GM21717 (cell line): ENCODE results near the gene SCLY.
"Not testable (repeated sequence)": the region's sequence is repeated elsewhere in the genome, so short reads cannot be mapped to it uniquely, and the experiment has no call there.

ENCODE experiments used
- ATAC-seq: cut with Tn5 transposase; IDR thresholded peaks from one replicate; pipeline ENCODE4 v1.9.1; 2021; ENCODE audit warnings: mild to moderate bottlenecking, moderate library complexity; ENCODE audit not compliant: unreplicated experiment

Gene SCLY

DNA sequence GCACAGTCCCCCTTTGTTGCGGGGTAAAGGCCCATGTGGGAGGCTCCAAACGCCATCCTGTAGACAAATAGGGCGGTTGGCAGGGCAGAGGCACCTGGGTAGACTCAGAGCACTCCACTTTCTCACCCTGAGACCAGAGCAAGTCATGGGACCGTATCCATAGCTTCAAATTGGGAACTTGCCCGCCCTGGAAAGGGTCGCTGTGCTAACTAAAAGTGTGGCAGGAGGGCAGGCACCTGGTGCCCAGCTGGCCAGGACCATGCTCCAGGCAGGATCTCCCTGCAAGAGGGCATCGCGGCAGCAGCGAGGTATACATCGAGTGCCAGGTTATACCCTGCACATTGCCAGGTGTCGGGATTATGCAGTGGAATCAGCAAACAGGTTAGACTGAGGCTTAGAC lies 20.8 kb upstream of the SCLY start:
- ATAC-seq = no peak

GRCh38 chr2:238040918-238041317 lies 19.9 kb upstream of the SCLY start:
- ATAC-seq = no peak

DNA sequence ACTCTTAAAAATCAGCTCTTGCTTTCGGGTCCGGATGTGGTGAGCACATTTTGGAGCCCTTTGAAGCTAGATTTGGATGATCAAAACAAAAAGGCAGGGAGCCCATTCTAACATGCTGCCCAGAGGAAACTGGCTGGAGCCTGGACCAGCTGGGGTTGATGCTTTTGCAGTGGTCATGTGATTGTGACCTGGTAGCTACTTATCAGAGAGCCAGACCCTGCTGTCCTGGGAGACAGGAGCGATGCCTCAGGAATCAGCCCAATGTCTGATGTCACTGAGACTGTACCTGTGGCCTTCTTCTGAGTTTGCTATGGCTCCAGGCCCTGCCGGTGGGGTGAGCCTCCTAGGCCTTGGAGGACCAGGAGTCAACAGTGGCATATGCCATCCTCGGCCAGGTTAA lies 18.7 kb upstream of the SCLY start:
- no peak for ATAC-seq

DNA sequence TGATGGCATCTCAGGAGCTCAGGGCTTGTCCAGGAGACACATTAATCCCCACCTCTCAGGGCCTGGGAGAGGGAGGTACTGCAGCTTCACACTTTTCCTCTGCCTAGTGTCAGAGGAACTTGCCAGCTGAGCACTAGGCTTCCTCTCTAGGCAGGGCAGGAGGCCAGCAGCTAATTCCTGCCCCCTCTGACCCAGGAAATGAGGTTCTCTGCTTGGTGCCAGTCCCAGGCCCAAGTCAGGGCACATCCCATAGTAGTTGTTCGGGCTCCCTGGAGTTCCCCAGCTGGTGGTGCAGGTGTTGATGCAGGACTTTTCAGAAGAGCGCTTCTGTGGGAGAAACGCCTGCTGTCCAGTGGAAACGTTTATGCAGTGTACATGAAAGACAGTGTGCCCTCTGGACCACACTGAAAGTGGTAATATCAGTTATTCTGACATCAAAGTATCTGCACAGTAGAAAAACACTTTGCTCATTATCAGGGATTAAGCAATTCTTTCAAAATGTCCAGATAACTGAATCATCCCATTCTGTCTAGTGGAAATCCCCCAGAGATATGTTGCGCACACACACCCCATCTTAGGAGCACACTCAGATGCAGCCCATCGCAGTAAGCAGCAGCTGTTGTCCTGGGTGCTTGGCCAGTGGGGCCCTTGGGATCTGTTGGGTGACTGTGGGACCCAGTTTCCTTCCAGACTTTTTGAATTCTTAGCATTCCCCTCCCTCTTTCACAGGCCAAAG lies 17.8 kb upstream of the SCLY start:
- ATAC-seq = no peak

GRCh38 chr2:238043851-238044250 lies 16.9 kb upstream of the SCLY start:
- no peak for ATAC-seq

DNA sequence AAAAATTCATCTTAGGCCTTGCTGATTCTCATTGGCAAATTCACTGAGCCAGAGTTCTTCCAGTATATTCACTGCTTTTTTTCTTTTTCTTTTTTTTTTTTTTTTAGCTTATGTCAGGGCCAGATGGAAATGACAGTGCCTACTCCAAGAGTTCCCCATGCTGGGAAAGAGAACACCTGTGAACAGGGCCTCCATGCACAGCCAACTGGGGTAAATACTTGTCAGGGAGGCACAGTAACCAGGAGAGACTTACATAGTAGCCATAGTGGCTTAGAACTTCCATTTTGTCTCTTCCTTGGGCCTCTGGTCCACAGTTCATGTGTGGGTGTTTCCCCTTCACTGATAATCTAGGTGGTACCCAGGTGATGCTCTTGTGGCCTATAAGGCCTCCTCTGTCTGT lies 15.2 kb upstream of the SCLY start:
- no peak for ATAC-seq

DNA sequence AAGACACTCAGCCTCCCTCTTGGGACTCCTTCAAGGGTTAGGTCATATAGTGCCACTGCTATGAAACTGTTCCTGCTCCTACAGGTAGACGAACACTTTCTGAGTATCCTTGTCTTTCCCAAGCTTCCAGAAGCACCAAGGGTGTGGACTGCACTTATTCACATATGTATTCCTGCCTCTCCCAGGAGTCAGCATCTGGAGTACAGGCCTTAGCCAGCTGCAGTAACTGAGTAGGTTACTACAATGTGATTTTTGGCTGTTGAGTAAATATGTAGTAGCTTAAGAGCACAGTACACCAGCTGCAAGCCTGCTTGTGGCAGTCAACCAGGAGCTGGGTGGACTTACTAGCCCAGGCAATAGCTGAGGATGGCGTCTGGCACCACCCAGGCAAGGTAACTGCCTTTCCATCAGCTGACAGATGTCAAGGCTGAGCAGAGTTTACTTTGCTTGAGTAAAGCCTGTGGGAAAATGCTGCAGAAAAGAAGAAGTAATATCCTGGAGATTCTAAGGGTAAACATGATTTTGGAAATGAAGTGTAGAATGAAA lies 14.0 kb upstream of the SCLY start:
- ATAC-seq = no peak

DNA sequence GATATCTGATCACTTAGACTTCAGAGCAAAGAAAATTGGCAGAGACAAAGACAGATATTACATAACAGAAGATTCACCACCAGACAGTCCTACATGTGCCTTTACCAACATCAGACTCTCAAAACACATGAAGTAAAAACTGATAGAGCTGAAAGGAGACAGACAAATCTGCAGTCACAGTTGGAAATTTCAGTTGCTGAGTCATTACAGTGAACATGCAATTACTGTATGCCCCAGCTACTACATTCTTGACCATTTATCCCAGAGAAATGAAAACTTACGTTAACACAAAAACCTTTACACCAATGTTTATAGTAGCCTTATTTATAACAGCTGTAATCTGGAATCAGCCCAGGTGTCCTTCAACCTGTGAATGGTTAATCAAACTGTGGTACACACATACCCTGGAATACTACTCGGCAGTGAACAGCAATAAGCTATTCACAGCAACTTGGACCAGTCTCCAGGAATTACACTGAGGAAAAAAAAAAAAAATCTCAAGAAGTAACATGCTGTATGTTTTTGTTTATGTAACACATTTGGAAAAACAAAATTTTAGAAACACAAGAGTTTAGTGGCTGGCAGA lies 7.5 kb upstream of the SCLY start:
- ATAC-seq = no peak

DNA sequence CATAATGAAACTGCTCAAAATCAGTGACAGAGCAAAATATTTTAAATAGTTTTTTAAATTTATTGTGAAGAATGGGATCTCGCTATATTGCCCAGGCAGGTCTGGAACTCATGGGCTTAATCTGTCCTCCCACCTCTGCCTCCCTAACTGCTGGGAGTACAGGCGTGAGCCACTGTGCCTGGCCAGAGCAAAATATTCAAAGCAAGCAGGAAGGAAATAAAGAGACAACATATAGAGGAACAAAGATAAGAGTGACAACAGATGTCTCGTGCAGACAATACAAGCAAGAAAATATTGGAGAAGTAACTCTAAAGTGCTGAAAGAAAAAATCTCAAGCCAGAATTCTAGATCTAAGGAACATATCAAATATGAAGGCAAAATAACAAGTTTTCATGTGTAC lies 5.0 kb upstream of the SCLY start:
- ATAC-seq = no peak

GRCh38 chr2:238057696-238058575 lies 2.9 kb upstream of the SCLY start:
- not testable (repeated sequence) for ATAC-seq

GRCh38 chr2:238059505-238059904 lies 1.3 kb upstream of the SCLY start:
- ATAC-seq = no peak

- ATAC-seq = no peak
Observed at GRCh38 chr2:238060096-238060541, 682 bp upstream of the SCLY start.

DNA sequence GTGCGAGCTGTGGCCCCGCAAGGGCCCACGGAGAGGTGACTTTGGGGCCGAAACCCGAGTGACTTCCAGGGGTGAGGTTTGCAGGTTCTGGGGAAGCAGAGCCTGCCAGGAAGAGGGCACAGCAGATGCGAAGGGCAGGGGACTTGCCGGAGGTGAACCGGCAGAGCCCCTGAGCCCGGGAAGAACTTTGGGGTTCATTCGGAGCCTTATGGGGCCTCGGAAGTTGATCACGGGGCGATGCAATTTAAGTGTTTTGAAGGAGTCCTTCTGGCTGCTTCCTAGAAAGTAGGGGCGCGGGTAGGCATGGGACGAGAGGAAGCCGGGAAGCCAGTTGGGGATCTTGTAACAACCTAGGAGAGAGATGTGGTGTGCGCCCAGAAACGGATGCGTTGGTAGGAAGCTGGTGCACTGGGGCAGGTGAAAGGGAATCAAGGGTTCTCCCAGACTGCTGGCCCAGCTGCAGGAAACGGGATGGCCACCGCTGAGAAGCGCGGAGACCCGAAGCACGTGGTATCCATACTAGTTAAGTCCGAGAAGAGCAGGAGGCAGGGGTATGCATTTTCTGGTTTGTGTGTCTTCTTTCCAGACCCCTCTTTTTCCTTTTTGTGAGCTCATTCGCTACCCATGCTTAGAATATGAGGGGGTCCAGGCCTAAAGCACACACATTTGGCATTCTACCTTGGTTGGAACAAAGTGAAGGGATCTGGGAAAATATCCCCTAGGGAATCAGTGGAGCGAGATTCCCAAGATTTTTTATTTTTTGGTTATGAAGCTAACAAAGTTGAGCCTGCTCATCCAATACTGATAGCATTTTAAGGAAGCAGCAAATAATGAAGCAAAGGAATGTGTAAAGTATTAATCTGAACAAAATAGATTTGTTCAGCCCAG lies 758 bp downstream of the SCLY start:
- peak; percentile 23 for ATAC-seq

DNA sequence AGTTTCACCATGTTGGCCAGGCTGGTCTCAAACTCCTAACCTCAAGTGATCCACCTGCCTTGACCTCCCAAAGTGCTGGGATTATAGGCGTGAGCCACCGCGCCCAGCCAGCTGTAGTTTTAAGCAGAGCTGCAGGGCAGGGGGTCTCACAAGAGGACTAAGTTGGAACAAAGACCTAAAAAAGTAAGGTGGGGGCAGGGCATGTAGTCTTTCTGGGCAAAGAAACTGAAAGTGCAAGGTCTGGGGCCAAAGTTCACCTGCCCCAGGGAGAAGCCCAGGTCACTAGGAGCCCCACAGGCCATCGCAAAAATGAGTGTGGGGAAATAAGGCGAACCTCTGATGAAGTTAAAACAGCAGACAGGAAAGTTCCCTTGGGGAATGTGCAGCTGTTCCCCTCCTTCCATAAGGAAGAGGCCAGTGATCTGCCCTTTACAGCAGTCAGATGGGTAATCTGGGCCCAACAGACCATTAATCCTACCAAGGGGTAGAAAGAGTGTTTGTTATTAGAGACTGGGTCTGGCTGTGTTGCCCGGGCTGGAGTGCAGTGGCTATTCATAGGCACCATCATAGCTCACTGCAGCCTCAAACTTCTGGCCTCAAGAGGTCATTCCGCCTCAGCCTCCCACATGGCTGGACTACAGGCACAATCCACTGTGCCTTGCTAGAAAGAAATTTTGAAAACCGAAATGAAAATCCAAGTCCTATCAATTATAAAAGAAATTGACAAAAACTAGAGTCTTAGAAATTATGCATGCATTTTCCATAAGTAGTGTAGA lies 2.8 kb downstream of the SCLY start:
- no peak for ATAC-seq

GRCh38 chr2:238064376-238064775 lies 3.6 kb downstream of the SCLY start:
- ATAC-seq = no peak

DNA sequence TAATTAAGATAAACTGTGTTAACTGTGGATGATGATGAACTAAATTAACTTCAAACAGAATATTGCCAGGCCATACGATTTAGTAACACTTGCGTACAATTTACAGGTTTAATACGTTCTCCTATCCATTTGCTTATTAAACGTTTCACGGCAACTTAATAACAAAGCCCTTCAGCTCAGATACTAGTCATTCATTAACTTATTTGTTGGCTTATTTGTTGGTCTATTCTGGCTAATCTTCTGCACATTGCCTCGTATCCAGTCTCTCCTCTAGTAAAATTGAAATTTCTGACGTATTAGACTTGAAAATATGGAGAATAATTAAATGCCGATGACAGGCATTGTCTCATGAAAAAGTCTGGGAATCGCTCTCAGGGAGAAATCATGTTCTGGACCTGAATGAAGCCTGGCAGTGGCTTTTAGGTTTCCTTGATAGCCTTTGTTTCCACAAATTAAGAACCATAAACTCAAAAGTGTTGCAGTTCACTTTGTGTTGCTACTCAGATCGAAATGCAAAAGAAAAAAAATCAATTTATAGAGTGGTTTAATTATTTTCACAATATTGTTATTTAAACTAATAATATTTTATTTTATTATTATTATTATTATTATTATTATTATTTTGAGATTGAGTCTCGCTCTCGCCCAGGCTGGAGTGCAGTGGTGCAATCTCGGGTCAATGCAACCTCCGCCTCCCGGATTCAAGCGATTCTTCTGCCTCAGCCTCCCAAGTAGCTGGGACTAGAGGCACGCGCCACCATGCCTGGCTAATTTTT lies 4.5 kb downstream of the SCLY start:
- no peak for ATAC-seq

- ATAC-seq = no peak
Observed at GRCh38 chr2:238066218-238066617, 5.4 kb downstream of the SCLY start.

- ATAC-seq = not testable (repeated sequence)
Observed at GRCh38 chr2:238066718-238067117, 5.9 kb downstream of the SCLY start.

DNA sequence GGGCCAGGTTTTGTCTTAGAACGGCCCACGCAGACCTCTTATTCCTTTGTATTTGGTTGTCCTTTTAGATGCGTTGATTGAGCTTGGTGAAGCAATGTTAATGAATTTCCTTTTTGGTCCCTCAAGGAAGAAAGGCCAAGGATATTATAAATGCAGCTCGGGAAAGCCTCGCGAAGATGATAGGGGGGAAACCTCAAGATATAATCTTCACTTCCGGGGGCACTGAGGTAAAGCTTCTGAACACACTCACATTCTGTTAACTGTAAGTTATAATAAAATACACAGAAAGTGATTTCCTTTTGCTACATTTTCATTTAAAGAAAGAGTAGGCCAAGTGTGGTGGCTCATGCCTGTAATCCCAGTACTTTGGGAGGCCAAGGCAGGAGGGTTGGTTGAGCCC lies 7.1 kb downstream of the SCLY start:
- ATAC-seq = no peak
